Germinal center (tissue), 1 donor: ENCODE measurements around the gene AQP11.
"Not testable (repeated sequence)": the region's sequence is repeated elsewhere in the genome, so short reads cannot be mapped to it uniquely, and the experiment has no call there.

ENCODE experiments used
- DNase-seq: peaks from one replicate; pipeline ENCODE4 v3.0.0; 2012; ENCODE audit warnings: mixed read lengths, low spot score

The AQP11 gene

DNA sequence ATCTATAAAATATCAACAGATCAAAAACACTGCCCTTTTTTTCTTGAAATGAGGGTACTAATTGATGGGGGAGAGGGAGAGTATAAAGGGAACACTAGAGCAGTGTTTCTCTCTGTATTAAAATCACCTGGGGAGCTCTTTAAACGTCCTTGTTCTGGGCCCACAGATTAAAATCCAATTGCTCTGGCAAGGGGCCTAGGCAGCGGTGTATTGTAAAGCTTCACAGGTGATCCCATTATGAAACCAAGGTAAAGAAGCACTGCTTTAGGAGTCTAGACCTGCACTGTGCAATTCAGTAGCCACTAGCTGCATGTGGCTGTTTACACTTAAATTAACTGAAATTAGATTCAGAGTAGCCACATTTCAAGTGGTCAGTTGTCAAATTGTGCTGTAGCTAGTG lies 3.0 kb downstream of the AQP11 start:
- DNase-seq: no peak

DNA sequence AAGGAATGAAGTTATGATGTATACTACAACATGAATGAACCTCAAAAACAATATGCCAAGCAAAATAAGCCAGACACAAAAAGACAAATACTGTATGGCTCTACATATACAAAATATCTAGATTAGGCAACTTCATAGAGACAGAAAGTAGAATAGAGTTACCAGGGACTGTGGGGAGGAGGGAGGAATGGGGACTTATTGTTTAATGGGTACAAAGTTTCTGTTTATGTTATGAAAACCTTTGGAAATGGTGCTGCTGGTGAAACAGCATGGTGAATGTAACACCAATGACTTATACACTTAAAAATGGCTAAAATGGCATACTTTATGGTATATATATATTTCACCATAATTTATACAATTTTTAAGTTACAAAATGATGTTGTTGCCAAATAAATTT lies 4.1 kb downstream of the AQP11 start:
- no peak for DNase-seq

DNA sequence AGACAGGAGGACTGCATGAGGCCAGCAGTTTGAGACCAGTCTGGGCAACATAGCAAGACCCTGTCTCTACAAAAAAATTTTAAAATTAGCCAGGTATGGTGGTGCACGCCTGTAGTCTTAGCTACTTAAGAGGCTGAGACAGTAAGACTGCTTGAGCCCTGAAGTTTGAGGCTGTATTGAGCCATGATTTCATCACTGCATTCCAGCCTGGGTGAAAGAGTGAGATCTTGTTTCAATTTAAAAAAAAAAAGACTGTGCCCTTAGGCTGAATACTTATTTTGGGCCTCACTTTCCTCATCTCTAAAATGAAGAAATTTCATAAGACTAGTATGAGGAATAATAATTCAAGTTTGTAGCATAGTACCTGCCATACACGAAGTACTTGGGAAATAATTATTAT lies 6.9 kb downstream of the AQP11 start:
- no peak for DNase-seq

DNA sequence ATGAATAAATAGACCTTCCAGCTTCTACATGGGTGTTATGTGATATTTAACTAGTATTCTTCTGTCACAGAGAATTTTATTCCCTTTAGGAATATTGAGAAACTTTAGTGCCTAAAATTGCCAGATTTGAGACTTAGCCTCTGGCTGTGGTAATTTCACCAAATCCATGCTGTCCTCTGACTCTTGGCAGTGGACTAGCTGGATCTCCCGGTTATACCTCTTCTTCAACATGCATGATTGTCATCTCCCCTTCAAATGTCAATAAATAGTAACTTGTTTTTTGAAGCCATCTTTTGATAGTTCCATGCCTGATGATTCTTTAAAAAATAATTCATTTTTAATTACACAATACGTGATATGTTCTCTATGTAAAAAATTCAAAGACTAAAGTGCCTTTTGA lies 8.4 kb downstream of the AQP11 start:
- no peak for DNase-seq

DNA sequence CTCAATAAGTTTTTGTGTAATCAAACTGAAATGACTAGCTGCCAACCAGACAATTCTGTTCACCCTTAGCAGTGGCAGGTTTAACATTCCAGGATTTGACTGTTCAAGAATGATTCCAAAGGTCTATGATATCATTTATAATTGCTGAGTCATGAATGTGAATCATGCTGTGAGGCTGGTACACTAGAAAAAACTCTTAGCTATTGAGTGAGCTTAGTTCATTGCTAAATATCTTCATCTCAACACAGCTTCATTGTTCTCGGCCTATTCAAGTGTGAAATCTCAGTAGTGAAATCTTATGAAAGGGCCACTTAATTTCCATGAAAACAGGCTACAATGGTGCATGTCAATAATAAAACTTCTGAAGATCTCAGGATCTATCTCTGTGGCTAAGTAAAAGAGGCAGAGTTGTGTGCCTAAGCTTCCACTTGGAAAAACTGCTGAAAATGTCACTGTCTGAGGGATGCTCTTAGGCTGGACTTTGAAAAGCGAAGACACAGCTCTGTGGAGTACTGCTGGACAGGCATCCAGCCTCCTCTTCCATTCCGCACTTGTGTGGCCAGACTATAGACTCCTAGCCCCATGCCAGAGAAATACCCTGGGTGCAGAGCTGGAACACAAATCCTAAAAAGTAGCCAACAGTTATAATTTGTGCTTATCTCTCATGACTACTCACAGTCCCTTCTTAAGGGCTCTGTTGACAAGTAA lies 12.8 kb downstream of the AQP11 start:
- no peak for DNase-seq

DNA sequence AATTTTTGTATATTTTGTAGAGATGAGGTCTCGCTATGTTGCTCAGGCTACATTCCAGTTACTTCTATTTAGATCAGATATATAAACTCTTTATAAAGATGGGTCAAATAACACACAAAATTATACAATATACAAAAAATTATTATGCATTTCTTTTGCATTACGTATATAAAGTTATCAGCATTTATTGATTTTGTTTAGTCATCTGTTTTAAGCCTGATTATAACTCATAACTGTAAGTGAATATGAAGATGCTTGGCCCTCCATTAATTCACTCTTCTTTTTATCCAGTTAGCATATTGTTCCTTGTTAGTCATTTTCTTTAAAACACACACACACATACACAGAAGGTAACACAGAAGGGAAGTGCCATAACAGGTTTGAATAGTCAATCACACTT lies 14.5 kb downstream of the AQP11 start:
- DNase-seq: no peak

DNA sequence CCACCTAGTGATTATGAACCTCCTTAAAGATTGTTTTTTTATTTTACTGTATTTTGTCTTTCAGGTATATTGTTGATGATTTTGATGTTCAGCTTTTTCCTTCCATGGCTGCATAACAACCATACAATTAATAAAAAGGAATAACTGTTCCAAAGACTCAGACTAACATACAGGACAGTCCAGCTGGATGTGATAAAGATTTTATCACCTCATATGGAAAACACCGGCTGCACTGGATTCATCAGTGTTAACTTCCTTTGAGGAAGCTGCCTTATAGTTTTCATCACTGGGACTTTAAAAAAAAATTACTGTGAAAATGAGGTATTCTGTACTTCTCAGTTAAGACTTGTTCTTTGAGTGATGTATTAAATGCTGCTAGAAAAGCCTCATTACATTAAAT lies 19.5 kb downstream of the AQP11 start:
- no peak for DNase-seq

DNA sequence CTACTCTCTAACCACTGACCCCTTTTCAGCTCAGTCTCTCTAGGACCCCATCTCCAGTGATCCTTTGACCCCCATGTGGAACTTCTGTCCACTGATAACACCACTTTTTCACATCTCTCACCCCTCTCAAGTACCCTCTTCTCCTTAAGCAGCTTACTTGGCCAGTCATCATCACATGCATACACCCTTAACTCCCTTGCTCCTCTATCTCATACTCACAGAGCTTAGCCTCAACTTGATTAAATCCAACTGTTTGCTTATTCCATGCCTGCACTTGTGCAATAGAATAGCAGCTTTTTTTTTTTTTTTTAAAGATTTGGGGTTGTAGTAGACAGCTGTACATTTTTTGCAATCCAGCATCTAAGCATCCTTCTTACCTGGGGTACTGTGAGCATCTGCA lies 22.2 kb downstream of the AQP11 start:
- no peak for DNase-seq

DNA sequence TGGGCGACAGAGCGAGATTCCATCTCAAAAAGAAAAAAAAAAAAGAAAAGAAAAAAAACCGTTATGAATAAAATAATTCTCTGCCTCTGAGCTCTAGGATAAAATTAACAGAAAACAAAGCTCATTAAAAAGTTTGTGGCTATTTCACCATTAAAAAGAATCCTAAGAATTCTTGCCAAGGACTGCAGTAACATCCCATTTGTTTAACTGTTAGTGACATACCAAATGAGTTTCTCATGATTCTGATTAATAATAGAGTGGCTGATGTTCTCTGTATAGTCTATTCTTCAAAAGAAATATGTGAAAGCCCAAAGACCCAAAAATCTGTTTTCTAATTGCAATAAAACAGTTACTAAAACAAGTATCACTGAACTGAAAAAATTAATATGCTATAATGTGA lies 28.1 kb downstream of the AQP11 start:
- no peak for DNase-seq

DNA sequence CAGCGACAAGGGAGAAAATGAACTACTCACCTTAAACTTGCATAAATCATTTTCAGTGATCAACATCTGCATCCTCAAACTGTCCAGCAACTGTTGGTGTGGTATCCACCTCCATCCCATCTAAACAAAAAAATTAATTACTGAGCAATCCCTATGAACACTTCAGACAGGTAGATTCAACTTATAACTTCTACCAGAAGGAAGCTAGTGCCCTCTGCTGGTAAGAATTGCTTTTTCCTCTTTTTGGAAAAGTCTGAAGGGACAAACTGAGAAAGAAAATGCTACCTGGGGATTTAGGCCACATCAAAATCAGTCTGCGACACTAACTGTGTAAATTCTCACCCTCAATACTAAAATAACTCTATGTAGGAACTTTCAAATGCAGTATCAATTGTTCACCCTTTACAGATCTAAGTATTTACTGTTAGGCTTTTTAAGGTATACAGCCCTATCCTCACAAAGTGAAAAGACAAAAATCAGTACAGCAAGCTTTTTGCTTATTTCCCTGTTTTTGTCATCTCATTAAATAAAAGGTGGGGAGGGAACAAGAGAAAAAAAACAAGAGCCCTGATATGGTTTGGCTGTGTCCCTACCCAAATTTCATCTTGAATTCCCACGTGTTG lies 29.9 kb downstream of the AQP11 start:
- peak; percentile 4 for DNase-seq

DNA sequence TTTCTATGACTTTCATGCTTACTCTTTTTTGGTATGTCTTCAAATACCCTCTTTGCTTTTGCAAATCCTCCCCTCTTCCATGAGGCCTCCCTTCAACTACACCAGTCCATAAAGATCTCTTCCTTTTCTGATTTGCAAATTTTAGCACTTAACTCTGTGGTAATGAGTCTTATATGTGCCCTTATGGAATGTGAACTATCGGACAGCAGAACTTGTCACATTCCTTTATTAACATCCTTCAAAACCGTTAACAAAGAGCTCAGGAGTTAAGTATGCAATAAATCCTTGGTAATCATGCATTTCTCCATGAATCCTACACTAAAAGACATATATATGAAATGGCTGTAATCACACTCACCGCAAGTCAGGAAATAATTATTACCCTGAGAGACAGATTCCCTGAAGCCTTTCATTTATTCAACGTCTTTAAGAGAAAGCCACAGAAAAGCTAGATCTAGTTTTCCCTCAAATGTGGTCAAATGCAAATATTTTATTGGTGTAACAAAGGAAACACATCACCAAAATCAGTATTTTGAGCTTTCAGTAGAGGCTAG lies 40.5 kb downstream of the AQP11 start:
- DNase-seq: no peak

DNA sequence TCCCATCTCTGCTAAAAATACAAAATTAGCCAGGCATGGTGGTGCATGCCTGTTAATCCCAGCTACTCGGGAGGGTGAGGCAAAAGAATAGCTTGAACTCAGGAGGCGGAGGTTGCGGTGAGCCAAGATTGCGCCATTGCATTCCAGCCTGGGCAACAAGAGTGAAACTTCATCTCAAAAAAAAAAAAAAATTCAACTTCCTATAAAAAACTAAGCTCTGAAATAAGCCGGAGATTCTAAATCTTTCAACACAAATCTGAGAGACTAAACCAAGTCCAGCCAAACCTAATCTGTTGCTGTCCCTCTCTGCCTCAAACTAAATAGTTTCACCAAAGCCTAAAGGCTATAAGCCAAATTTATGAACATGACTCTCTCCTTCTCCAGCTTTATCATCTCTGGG lies 44.2 kb downstream of the AQP11 start:
- not testable (repeated sequence) for DNase-seq

DNA sequence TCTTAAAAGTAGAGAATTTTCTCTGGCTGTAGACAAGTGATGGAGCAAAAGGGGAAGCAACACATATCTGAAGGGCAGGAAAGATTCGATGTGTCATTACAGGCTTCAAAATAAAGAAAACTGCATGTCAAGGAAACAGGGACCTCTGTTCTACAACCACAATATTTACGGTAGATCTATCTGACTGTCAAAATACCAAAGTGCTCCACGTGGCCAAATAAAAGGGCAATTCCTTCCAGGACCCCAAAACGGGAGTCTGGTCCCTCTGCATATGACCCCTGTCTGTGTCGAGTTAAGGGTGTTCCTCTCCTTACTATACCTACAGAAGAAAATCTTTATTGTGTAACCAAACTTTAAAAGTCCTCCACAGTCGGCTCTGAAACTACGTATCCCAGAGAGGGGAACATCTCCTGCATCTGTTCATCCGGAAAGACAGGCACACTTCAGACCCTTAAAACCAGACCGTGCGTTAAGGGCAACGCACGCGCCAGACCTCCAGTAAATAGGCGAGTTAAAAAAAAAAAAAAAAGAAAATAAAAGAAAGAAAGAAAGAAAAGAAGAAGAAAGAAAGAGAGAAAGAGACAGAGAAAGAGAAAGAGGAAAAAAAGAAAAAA lies 47.1 kb downstream of the AQP11 start:
- no peak for DNase-seq

DNA sequence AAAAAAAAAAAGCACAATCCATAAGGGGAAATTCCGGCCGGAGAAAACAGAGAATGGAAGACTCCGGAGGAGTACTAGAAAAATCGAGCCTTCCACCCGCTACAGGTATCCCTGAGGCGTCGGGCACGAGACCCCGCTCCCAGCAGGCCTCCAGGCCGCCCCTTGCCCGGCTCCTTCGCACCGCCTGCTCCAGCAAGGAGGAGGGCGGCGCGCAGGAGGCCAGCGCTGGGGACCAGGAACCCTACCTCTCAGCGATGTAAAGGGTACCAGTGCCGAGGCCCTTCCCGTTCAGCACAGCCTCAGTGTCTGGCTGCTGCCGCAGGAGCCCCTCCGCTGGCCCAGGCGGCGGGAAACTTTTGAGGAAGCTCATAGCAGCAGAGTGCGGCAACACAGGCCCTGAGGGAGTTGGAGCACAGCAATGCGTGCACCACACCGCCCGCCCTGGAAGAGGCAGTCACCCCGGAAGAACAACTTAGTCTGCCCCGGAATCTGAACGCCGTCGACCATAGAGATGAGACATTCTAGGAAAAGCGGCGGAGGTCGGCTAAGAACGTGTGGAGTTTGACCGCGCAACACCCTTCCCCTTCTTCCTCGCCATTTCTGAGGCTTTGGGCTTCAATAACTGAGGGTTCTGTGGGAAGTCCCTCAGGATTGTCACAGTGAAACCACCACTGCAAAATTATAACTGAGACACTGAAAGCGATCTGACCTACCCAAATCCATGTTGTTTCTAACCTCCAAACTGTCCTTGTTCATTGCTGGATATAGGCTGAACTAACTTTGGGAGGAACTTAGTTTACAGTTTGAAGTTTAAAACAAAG lies 47.8 kb downstream of the AQP11 start, which contains the start of gene CLNS1A:
TSS of gene CLNS1A (minus strand) at position 450 of the 821 bp plus-strand sequence. CDS start at position 370, 80 bp downstream.
- peak; percentile 72 for DNase-seq

DNA sequence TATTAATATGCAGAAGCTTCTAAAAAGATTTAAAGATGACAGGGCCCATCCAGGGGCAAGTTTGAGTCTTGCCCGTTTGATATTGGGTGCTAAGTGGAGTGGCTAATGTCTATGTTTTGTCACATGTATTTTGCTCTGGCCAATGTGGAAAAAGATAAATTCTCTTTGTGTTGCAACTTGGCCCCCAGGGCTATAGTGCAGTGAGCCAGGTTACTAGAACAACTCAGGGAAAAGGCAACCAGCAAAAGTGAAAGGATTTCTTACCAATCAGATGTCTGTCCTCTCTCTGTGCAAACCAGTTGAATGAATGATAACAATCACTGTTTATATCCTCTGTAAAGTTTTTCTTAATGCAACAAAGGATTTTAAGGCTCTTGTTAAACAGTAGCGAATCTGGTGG lies 52.5 kb downstream of the AQP11 start:
- DNase-seq: no peak

DNA sequence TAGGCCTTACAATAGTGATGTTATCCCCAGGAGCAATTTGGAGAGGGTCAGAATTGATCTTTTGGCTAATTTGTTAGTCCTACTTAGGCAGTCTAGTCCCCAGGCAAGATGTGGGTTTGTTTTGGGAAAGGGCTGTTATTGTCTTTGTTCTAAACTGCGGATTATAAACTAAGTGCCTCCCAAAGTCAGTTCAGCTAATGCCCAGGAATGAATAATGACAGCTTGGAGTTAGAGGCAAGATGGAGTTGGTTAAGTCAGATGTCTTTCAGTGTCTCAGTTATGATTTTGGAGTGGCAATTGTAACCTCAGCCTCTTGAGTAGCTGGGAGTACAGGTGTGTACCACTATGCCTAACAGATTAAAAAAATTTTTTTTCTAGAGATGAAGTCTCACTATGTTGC lies 55.1 kb downstream of the AQP11 start:
- no peak for DNase-seq

DNA sequence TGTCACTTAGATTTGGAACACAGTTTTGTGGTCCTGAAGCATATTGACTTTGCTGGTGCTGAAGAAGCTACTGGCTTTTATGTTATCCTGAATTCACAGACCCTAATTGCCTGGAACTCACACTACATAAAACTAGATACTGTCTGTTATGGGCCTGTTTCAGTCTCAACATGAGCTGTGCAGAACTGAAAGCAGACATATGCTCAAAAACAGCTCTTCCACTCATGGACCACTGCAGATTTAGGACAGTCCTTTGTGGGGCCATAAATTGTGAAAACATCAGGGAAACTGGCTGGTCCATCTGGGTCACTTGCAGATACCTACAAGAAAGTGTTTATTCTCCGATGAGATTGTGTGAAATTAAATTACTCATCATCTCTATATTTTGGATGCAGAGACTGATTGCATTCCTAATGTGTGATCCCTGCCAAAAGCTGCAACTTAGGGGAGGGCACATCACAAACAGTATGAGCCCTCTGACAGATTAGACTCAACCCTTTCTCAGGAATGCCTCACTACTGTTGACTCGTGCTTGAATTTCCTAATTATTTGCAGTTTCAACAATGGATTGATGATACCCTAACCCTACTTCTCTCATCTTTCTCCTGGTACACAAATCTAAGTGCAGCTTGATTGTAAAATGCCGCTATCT lies 58.0 kb downstream of the AQP11 start:
- DNase-seq: no peak

DNA sequence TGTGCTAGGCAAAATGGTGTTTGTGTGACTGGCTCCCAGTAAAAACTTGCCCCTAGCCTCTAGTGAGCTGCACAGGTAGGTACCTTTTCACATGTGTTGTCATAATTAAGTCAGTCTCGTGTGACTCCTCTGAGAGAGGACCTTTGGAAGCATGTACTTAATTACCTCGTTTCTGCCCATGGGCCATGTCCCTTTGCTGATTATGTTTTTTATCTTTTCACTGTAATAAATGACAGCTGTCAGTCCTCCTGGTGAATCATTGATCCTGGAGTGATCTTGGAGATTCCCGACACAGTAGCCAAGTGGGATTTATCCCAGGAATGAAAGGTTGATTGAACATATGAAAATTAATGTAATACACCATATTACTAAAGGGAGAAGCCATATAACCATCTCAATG lies 60.4 kb downstream of the AQP11 start:
- no peak for DNase-seq

DNA sequence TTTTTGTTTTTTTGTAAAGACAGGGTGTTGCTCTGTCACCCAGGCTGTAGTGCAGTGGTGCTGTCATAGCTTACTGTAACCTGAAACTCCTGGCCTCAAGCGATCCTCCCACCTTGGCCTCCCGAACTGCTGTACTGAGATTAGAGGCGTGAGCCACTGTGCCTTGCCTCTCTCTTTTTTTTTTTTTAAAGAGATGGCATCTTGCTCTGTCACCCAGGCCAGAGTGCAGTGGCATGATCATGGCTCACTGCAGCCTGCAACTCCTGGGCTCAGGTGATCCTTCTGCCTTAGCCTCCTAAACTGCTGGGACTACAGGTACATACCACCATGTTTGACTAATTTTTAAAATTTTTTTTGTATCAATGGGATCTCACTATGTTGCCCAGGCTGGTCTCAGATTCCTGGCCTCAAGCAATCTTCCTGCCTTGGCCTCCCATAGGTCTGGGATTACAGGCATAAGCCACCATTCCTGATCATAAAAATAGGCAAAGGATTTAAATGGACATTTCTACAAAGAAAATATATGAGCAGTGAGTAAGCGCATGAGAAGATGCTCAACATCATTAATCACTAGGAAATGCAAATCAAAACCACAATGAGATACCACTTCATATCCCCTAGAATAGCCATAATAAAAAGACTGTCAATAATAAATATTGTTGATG lies 65.1 kb downstream of the AQP11 start:
- no peak for DNase-seq

DNA sequence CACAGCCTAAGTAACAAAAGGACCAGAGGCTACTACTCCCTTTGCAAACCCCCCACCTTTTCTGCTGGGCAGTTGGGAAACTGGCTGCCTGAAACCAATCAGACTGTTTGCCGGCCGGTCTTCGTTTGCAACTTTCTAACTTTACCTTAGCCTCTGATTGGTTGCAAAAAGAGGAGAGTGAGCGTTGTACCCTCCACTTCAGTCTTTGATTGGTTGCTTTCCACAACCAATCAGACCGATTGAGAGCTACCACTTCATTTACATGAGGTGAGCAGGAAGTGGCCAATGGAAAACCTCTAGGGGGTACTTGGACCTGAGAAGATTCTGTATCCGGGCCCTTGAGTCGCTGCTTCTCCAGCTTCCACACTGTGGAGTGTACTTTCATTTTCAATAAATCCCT lies 66.6 kb downstream of the AQP11 start:
- no peak for DNase-seq
